SK-N-SH treated with all-trans-retinoic acid at 6 μM for 48 hours (cell line): ENCODE data around the gene OR9I1.

Experiments used
- ISL1 ChIP-seq: fragments of 250-450 bp; sonication (Bioruptor Pico); IDR thresholded peaks from 2 replicates; pipeline ENCODE4 v2.1.2; 2022; ENCODE audit warnings: mild to moderate bottlenecking, moderate library complexity
- PATZ1 ChIP-seq: fragments of 250-450 bp; sonication (Bioruptor Pico); IDR thresholded peaks from 2 replicates; pipeline ENCODE4 v1.8.0; 2020; ENCODE audit warnings: mild to moderate bottlenecking, moderate library complexity, borderline replicate concordance
- RARB ChIP-seq: fragments of 250-450 bp; sonication (Bioruptor Pico); IDR thresholded peaks from 2 replicates; pipeline ENCODE4 v1.8.0; 2021; ENCODE audit warnings: mild to moderate bottlenecking, moderate library complexity

GRCh38 chr11:58127350-58127749 is 2.0 kb upstream of the OR9I1 start:
- TF ChIP-seq ISL1 (no peak), RARB (CRISPR knock-in tag) (no peak), PATZ1 (CRISPR knock-in tag) (no peak)
